MM.1S (cell line): Measurements from ENCODE around the gene ARHGEF25.

ENCODE experiments used
- DNase-seq: peaks from one replicate; pipeline ENCODE4 v3.0.0-alpha.2; 2015
- H2AFZ ChIP-seq: fragments of 300-600 bp; sonication (generic); 2 replicates; pipeline ENCODE4 v1.6.0; 2016; ENCODE audit warnings: antibody characterized with exemption, low read length
- H3F3A ChIP-seq: fragments of 300-600 bp; sonication (generic); 2 replicates; pipeline ENCODE4 v1.6.1; 2016; ENCODE audit warnings: mild to moderate bottlenecking, antibody characterized with exemption, low read length, moderate library complexity, mixed read lengths; ENCODE audit not compliant: insufficient read depth
- H3K27ac ChIP-seq: fragments of 300-600 bp; sonication (generic); 2 replicates; pipeline ENCODE4 v1.5.1; 2016; ENCODE audit warnings: mild to moderate bottlenecking, low read length
- H3K27me3 ChIP-seq: fragments of 300-600 bp; sonication (generic); replicated peaks from 2 replicates; pipeline ENCODE4 v1.6.0; 2016; ENCODE audit warnings: low read length; ENCODE audit not compliant: insufficient read depth
- H3K36me3 ChIP-seq: fragments of 300-600 bp; sonication (generic); replicated peaks from 2 replicates; pipeline ENCODE4 v1.6.1; 2016; ENCODE audit warnings: mild to moderate bottlenecking, low read length, mixed read lengths; ENCODE audit not compliant: insufficient read depth
- H3K4me1 ChIP-seq: fragments of 300-600 bp; sonication (generic); 2 replicates; pipeline ENCODE4 v1.6.1; 2016; ENCODE audit warnings: low read length, mixed read lengths
- H3K4me2 ChIP-seq: fragments of 300-600 bp; sonication (generic); 2 replicates; pipeline ENCODE4 v1.6.0; 2016; ENCODE audit warnings: low read depth, low read length
- H3K4me3 ChIP-seq: fragments of 300-600 bp; sonication (generic); 2 replicates; pipeline ENCODE4 v1.5.1; 2016; ENCODE audit warnings: low read length, mixed read lengths
- H3K79me2 ChIP-seq: fragments of 300-600 bp; sonication (generic); 2 replicates; pipeline ENCODE4 v1.6.1; 2016; ENCODE audit warnings: mixed run types, low read length, mixed read lengths
- H3K9ac ChIP-seq: fragments of 300-600 bp; sonication (generic); 2 replicates; pipeline ENCODE4 v1.6.1; 2016; ENCODE audit warnings: low read length, mixed read lengths
- H3K9me2 ChIP-seq: fragments of 300-600 bp; sonication (generic); replicated peaks from 2 replicates; pipeline ENCODE4 v1.6.1; 2016; ENCODE audit warnings: mild to moderate bottlenecking, low read length, mixed read lengths; ENCODE audit not compliant: insufficient read depth
- H3K9me3 ChIP-seq: fragments of 300-600 bp; sonication (generic); replicated peaks from 2 replicates; pipeline ENCODE4 v1.6.1; 2016; ENCODE audit warnings: mild to moderate bottlenecking, low read length, mixed read lengths; ENCODE audit not compliant: insufficient read depth
- H4K20me1 ChIP-seq: fragments of 300-600 bp; sonication (generic); 2 replicates; pipeline ENCODE4 v1.6.1; 2016; ENCODE audit warnings: mild to moderate bottlenecking, low read length, moderate library complexity, mixed read lengths; ENCODE audit not compliant: insufficient read depth
- EZH2 ChIP-seq: fragments of 300-600 bp; sonication (generic); optimal IDR thresholded peaks from 2 replicates; pipeline ENCODE3; 2017; ENCODE audit warnings: low read depth, mild to moderate bottlenecking, antibody characterized with exemption, low read length, mixed read lengths
- EZH2phosphoT487 ChIP-seq: fragments of 300-600 bp; sonication (generic); IDR thresholded peaks from 2 replicates; pipeline ENCODE4 v1.6.1; 2018; ENCODE audit warnings: antibody characterized with exemption, low read length
- TF ChIP-seq, protein P1 (sequence below): fragments of 300-600 bp; sonication (generic); IDR thresholded peaks from 2 replicates; pipeline ENCODE4 v1.5.1; 2016; ENCODE audit warnings: antibody characterized with exemption, low read length, mixed read lengths

The ARHGEF25 gene

DNA sequence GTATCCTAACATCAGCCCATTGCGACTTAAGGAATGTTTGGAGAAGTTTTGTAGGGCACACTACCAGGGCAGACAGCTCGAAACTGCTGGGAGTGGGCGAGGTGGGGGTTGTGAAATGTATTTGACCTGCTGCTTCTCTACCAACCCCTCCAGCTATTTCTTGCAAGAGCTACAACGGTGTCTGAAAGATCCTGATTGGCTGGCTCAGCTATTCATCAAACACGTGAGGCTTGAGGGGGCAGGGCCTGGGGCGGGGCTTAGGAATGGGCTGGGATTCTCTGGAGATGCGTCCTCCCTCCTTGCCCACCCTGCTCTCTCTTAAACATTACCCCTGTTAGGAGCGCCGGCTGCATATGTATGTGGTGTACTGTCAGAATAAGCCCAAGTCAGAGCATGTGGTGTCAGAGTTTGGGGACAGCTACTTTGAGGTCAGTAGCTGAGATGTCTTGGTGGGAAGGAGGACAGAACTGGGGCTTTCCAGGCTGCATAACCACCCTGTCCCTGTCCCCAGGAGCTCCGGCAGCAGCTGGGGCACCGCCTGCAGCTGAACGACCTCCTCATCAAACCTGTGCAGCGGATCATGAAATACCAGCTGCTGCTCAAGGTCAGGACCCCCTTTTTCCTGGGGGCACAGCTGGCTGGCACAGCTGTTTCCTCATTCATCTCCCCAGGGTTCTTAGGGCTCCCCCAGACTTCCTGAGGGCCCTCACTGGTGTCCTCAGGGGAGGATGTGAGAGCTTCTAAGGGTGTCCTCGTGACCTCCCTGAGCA, 3.1 kb downstream of the ARHGEF25 start:
- DNase-seq = peak; percentile 30
- Histone ChIP-seq H4K20me1 (no peaks in the 10 kb centered on the region), H3K9me2 (no peaks in the 10 kb centered on the region), H3K36me3 (no peaks in the 10 kb centered on the region), H3K27me3 (peaks cover 15% of the 10 kb centered on the region), H3K27ac (no peak overlapping the region), H3K79me2 (no peaks in the 10 kb centered on the region), H3K4me3 (no peak overlapping the region), H3K4me1 (peaks cover 5% of the 10 kb centered on the region; the same call in 1 of the 2 replicates), H3K4me2 (peak overlapping the region; percentile 11; the same call in 1 of the 2 replicates), H3K9me3 (no peaks in the 10 kb centered on the region), H3K9ac (no peak overlapping the region), H2AFZ (peak overlapping the region; percentile 22; the same call in 1 of the 2 replicates), H3F3A (no peaks in the 10 kb centered on the region)
- no peak for TF ChIP-seq EZH2phosphoT487
- no peak for TF ChIP-seq EZH2
- TF ChIP-seq, protein P1, sequence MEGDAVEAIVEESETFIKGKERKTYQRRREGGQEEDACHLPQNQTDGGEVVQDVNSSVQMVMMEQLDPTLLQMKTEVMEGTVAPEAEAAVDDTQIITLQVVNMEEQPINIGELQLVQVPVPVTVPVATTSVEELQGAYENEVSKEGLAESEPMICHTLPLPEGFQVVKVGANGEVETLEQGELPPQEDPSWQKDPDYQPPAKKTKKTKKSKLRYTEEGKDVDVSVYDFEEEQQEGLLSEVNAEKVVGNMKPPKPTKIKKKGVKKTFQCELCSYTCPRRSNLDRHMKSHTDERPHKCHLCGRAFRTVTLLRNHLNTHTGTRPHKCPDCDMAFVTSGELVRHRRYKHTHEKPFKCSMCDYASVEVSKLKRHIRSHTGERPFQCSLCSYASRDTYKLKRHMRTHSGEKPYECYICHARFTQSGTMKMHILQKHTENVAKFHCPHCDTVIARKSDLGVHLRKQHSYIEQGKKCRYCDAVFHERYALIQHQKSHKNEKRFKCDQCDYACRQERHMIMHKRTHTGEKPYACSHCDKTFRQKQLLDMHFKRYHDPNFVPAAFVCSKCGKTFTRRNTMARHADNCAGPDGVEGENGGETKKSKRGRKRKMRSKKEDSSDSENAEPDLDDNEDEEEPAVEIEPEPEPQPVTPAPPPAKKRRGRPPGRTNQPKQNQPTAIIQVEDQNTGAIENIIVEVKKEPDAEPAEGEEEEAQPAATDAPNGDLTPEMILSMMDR = no peak

DNA sequence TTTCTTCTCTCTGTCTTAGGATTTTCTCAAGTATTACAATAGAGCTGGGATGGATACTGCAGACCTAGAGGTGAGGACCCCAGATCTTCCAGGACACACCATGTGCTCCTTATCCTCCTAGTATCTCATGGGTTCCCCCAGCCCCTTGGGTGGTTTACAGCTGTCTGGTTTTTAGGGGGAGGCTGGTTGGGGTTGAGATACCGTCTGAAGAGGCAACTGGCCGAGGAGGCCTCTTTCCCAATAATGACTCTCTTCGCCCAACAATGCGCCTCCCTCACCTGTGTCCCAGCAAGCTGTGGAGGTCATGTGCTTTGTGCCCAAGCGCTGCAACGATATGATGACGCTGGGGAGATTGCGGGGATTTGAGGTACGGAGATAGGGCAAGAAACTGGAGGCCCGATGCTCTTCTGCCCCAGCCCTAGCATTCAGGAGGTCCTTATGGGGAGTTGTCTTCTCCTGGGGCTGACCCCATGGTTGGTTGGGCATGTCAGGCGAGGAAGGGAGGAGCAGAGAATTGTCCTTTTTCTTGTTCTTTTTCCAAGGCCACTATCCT, 3.8 kb downstream of the ARHGEF25 start:
- H3K4me1 ChIP-seq = peaks cover 5% of the 10 kb centered on the region; the same call in 1 of the 2 replicates
- peaks cover 21% of the 10 kb centered on the region for H3K27me3 ChIP-seq
- H3K36me3 ChIP-seq = no peaks in the 10 kb centered on the region
- H2AFZ ChIP-seq = no peak overlapping the region
- no peak overlapping the region for H3K4me3 ChIP-seq
- no peaks in the 10 kb centered on the region for H3K9me3 ChIP-seq
- H3K9ac ChIP-seq = no peak overlapping the region
- no peak for DNase-seq
- H3F3A ChIP-seq = no peaks in the 10 kb centered on the region
- no peaks in the 10 kb centered on the region for H3K9me2 ChIP-seq
- TF ChIP-seq EZH2phosphoT487 (no peak), EZH2 (no peak)
- TF ChIP-seq, protein P1 = no peak
- no peak overlapping the region for H3K27ac ChIP-seq
- no peak overlapping the region for H3K4me2 ChIP-seq
- no peaks in the 10 kb centered on the region for H4K20me1 ChIP-seq
- H3K79me2 ChIP-seq = no peaks in the 10 kb centered on the region

DNA sequence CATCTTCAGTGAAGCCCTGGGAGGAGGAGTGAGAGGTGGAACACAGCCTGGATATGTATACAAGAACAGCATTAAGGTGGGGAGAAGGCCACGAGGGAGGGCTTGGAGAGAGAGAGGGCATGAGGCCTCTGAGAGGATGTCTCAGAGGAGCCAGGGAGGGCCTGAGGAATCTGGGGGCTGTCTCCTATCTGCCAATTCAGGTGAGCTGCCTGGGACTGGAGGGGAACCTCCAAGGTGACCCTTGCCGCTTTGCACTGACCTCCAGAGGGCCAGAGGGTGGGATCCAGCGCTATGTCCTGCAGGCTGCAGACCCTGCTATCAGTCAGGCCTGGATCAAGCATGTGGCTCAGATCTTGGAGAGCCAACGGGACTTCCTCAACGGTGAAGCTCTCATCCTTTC, 4.4 kb downstream of the ARHGEF25 start:
- H3K27me3 ChIP-seq = peaks cover 27% of the 10 kb centered on the region
- H3K36me3 ChIP-seq = no peaks in the 10 kb centered on the region
- no peak overlapping the region for H2AFZ ChIP-seq
- no peaks in the 10 kb centered on the region for H3K9me2 ChIP-seq
- TF ChIP-seq, protein P1 = no peak
- TF ChIP-seq EZH2 (no peak), EZH2phosphoT487 (no peak)
- H3K27ac ChIP-seq = no peak overlapping the region
- H3K9ac ChIP-seq = no peak overlapping the region
- H3F3A ChIP-seq = no peaks in the 10 kb centered on the region
- DNase-seq = no peak
- no peak overlapping the region for H3K4me2 ChIP-seq
- no peaks in the 10 kb centered on the region for H4K20me1 ChIP-seq
- peaks cover 5% of the 10 kb centered on the region; the same call in 1 of the 2 replicates for H3K4me1 ChIP-seq
- H3K9me3 ChIP-seq = no peaks in the 10 kb centered on the region
- no peak overlapping the region for H3K4me3 ChIP-seq
- no peaks in the 10 kb centered on the region for H3K79me2 ChIP-seq
